BLaER1 treated with 17β-estradiol and CSF1 and Interleukin-3, amounts not matched to agents 10 nM and 100 nM (cell line): ENCODE results near the gene SRRM2.

Source experiments
- H3K27ac ChIP-seq, 11 experiments: shearing (Covaris generic); formaldehyde crosslinking; 2 replicates each; pipeline ENCODE4 v1.8.1; 2022
- H3K27me3 ChIP-seq, 11 experiments: shearing (Covaris generic); formaldehyde crosslinking; 2 replicates each; pipeline ENCODE4 v1.8.1; 2022
- H3K36me3 ChIP-seq, 11 experiments: shearing (Covaris generic); formaldehyde crosslinking; 2 replicates each; pipeline ENCODE4 v1.8.1; 2022
- H3K4me1 ChIP-seq, 10 experiments: shearing (Covaris generic); formaldehyde crosslinking; 2 replicates each; pipeline ENCODE4 v1.8.1; 2022
- H3K4me2 ChIP-seq, 11 experiments: shearing (Covaris generic); formaldehyde crosslinking; 2 replicates each; pipeline ENCODE4 v1.8.1; 2022
- H3K4me3 ChIP-seq, 10 experiments: shearing (Covaris generic); formaldehyde crosslinking; 2 replicates each; pipeline ENCODE4 v1.8.1; 2022
- H3K9ac ChIP-seq, 11 experiments: shearing (Covaris generic); formaldehyde crosslinking; 2 replicates each; pipeline ENCODE4 v1.8.1; 2022
- H3K9me3 ChIP-seq, 11 experiments: shearing (Covaris generic); formaldehyde crosslinking; replicated peaks in 1 of 11; 2 replicates each; pipeline ENCODE4 v1.8.1; 2022
- H4K20me1 ChIP-seq, 11 experiments: shearing (Covaris generic); formaldehyde crosslinking; 2 replicates each; pipeline ENCODE4 v1.8.1; 2022
- Cebpa-rat ChIP-seq, 11 experiments: shearing (Covaris generic); IDR thresholded peaks; 2 replicates each; pipeline ENCODE4 v1.8.1; 2022

Gene SRRM2

GRCh38 chr16:2726923-2727322 is 25.5 kb upstream of the SRRM2 start:
- no peak overlapping the region for H3K4me2 ChIP-seq
- H3K27ac ChIP-seq, result no peak overlapping the region
- TF ChIP-seq Cebpa-rat (IDR thresholded peaks at IDR 0.05), result no peak

GRCh38 chr16:2728034-2728433 is 24.4 kb upstream of the SRRM2 start:
- Histone ChIP-seq H4K20me1 (no peaks in the 10 kb centered on the region), H3K4me3 (no peak overlapping the region), H3K27me3 (no peaks in the 10 kb centered on the region), H3K36me3 (no peaks in the 10 kb centered on the region), H3K4me2 (peak overlapping the region in 3 of 11 experiments; percentile 6 to 35 (median 11); a peak in 5 of 22 replicates), H3K9ac (no peak overlapping the region), H3K27ac (no peak overlapping the region), H3K9me3 (no peaks in the 10 kb centered on the region), H3K4me1 (peaks cover 2 to 20% (median 13%) of the 10 kb centered on the region in 10 experiments; a peak in 18 of 20 replicates)
- TF ChIP-seq Cebpa-rat (IDR thresholded peaks at IDR 0.05), result no peak

More at GRCh38 chr16:2726923-2727322, 25.5 kb upstream of the SRRM2 start:
- no peak overlapping the region for H3K4me3 ChIP-seq
- no peak overlapping the region for H3K9ac ChIP-seq
- no peaks in the 10 kb centered on the region for H3K27me3 ChIP-seq
- no peaks in the 10 kb centered on the region for H3K36me3 ChIP-seq
- no peaks in the 10 kb centered on the region for H4K20me1 ChIP-seq
- H3K4me1 ChIP-seq, result peaks cover 9 to 24% (median 19%) of the 10 kb centered on the region in 10 experiments; a peak in 19 of 20 replicates
- no peaks in the 10 kb centered on the region for H3K9me3 ChIP-seq

- no peaks in the 10 kb centered on the region for H3K27me3 ChIP-seq
- TF ChIP-seq Cebpa-rat (IDR thresholded peaks at IDR 0.05), result no peak
- no peaks in the 10 kb centered on the region for H4K20me1 ChIP-seq
- no peaks in the 10 kb centered on the region for H3K9me3 ChIP-seq
- H3K9ac ChIP-seq, result no peak overlapping the region
- H3K27ac ChIP-seq, result no peak overlapping the region
- no peaks in the 10 kb centered on the region for H3K36me3 ChIP-seq
- no peak overlapping the region for H3K4me3 ChIP-seq
- peaks cover 0 to 19% (median 11%) of the 10 kb centered on the region in 10 experiments; a peak in 14 of 20 replicates for H3K4me1 ChIP-seq
- H3K4me2 ChIP-seq, result peak overlapping the region in 1 of 11 experiments; percentile 23; a peak in 1 of 22 replicates
Observed at GRCh38 chr16:2734844-2735515, 17.5 kb upstream of the SRRM2 start.

GRCh38 chr16:2736476-2737237 is 15.8 kb upstream of the SRRM2 start:
- no peak overlapping the region for H3K4me2 ChIP-seq
- no peak for TF ChIP-seq Cebpa-rat (IDR thresholded peaks at IDR 0.05)
- no peak overlapping the region for H3K9ac ChIP-seq
- no peaks in the 10 kb centered on the region for H3K27me3 ChIP-seq
- H3K27ac ChIP-seq, result no peak overlapping the region
- no peaks in the 10 kb centered on the region for H3K36me3 ChIP-seq
- peaks cover 0 to 12% (median 8%) of the 10 kb centered on the region in 10 experiments; a peak in 11 of 20 replicates for H3K4me1 ChIP-seq
- H3K9me3 ChIP-seq, result no peaks in the 10 kb centered on the region
- H4K20me1 ChIP-seq, result no peaks in the 10 kb centered on the region
- no peak overlapping the region for H3K4me3 ChIP-seq

GRCh38 chr16:2737238-2737605 is 15.2 kb upstream of the SRRM2 start:
- H3K36me3 ChIP-seq, result no peaks in the 10 kb centered on the region
- TF ChIP-seq Cebpa-rat (IDR thresholded peaks at IDR 0.05), result no peak
- no peak overlapping the region for H3K4me3 ChIP-seq

GRCh38 chr16:2737895-2738418 is 14.5 kb upstream of the SRRM2 start:
- H3K36me3 ChIP-seq, result no peaks in the 10 kb centered on the region
- no peak overlapping the region for H3K4me3 ChIP-seq
- H3K27ac ChIP-seq, result no peak overlapping the region
- peaks cover 0 to 12% (median 8%) of the 10 kb centered on the region in 10 experiments; a peak in 11 of 20 replicates for H3K4me1 ChIP-seq
- no peaks in the 10 kb centered on the region for H4K20me1 ChIP-seq
- H3K9me3 ChIP-seq, result no peaks in the 10 kb centered on the region
- no peak overlapping the region; a peak in 1 of 22 replicates for H3K9ac ChIP-seq
- H3K27me3 ChIP-seq, result no peaks in the 10 kb centered on the region
- no peak overlapping the region for H3K4me2 ChIP-seq
- TF ChIP-seq Cebpa-rat (IDR thresholded peaks at IDR 0.05), result no peak

More at GRCh38 chr16:2737238-2737605, 15.2 kb upstream of the SRRM2 start:
- H3K9ac ChIP-seq, result no peak overlapping the region
- peaks cover 0 to 12% (median 8%) of the 10 kb centered on the region in 10 experiments; a peak in 11 of 20 replicates for H3K4me1 ChIP-seq
- H3K27ac ChIP-seq, result no peak overlapping the region
- no peaks in the 10 kb centered on the region for H4K20me1 ChIP-seq
- H3K27me3 ChIP-seq, result no peaks in the 10 kb centered on the region
- no peak overlapping the region for H3K4me2 ChIP-seq
- H3K9me3 ChIP-seq, result no peaks in the 10 kb centered on the region

- no peaks in the 10 kb centered on the region for H3K9me3 ChIP-seq
- no peak overlapping the region for H3K4me3 ChIP-seq
- no peak overlapping the region; a peak in 1 of 22 replicates for H3K4me2 ChIP-seq
- H3K9ac ChIP-seq, result peak overlapping the region in 5 of 11 experiments; percentile 5 to 51 (median 13); a peak in 3 of 22 replicates
- no peaks in the 10 kb centered on the region for H3K27me3 ChIP-seq
- H3K4me1 ChIP-seq, result peaks cover 0 to 12% (median 8%) of the 10 kb centered on the region in 10 experiments; a peak in 11 of 20 replicates
- no peak for TF ChIP-seq Cebpa-rat (IDR thresholded peaks at IDR 0.05)
- no peaks in the 10 kb centered on the region for H4K20me1 ChIP-seq
- H3K27ac ChIP-seq, result no peak overlapping the region
- H3K36me3 ChIP-seq, result no peaks in the 10 kb centered on the region
Observed at GRCh38 chr16:2738615-2739014, 13.8 kb upstream of the SRRM2 start.

- H3K9ac ChIP-seq, result peak overlapping the region in 7 of 11 experiments; percentile 3 to 51 (median 30); a peak in 5 of 22 replicates
Observed at GRCh38 chr16:2739625-2740430, 12.6 kb upstream of the SRRM2 start.

More at GRCh38 chr16:2739625-2740430, 12.6 kb upstream of the SRRM2 start:
- no peaks in the 10 kb centered on the region for H3K9me3 ChIP-seq
- H3K4me1 ChIP-seq, result peaks cover 0 to 12% (median 8%) of the 10 kb centered on the region in 10 experiments; a peak in 10 of 20 replicates
- H3K4me2 ChIP-seq, result peak overlapping the region in 1 of 11 experiments; percentile 25; a peak in 2 of 22 replicates
- TF ChIP-seq Cebpa-rat (IDR thresholded peaks at IDR 0.05), result no peak
- H3K36me3 ChIP-seq, result no peaks in the 10 kb centered on the region
- H3K27me3 ChIP-seq, result no peaks in the 10 kb centered on the region
- no peak overlapping the region for H3K4me3 ChIP-seq
- H4K20me1 ChIP-seq, result no peaks in the 10 kb centered on the region
- no peak overlapping the region for H3K27ac ChIP-seq
